ENCODE data around the gene ANKRD55.
"Not testable (repeated sequence)": the region's sequence is repeated elsewhere in the genome, so short reads cannot be mapped to it uniquely, and the experiment has no call there.

ANKRD55 gene

GRCh38 chr5:56115589-56115988 lies 117.5 kb downstream of the ANKRD55 start:
- DNase-seq (ENCODE audit: insufficient read length, low spot score): no peak
- no peak for FAIRE-seq

GRCh38 chr5:56112526-56113121 lies 120.5 kb downstream of the ANKRD55 start:
- no peak for FAIRE-seq

GRCh38 chr5:56111404-56111781 lies 121.7 kb downstream of the ANKRD55 start:
- DNase-seq (ENCODE audit: insufficient read length, low spot score): no peak

More at GRCh38 chr5:56112526-56113121, 120.5 kb downstream of the ANKRD55 start:
- DNase-seq (ENCODE audit: insufficient read length, low spot score): no peak

GRCh38 chr5:56110646-56111403 lies 122.3 kb downstream of the ANKRD55 start:
- no peak for DNase-seq (ENCODE audit: insufficient read length, low spot score)
- FAIRE-seq: no peak

More at GRCh38 chr5:56111404-56111781, 121.7 kb downstream of the ANKRD55 start:
- FAIRE-seq: no peak

GRCh38 chr5:56108246-56108645 lies 124.9 kb downstream of the ANKRD55 start:
- no peak for DNase-seq (ENCODE audit: insufficient read length, low spot score)
- no peak for FAIRE-seq

- no peak for FAIRE-seq
- DNase-seq (ENCODE audit: insufficient read length, low spot score): no peak
Measured at GRCh38 chr5:56106837-56107236, 126.3 kb downstream of the ANKRD55 start.

- FAIRE-seq (peak; percentile 76), DNase-seq (ENCODE audit: insufficient read length, low spot score) (no peak)
Measured at GRCh38 chr5:56105511-56106291, 127.4 kb downstream of the ANKRD55 start.

GRCh38 chr5:56102889-56103288 lies 130.2 kb downstream of the ANKRD55 start:
- FAIRE-seq: no peak
- DNase-seq (ENCODE audit: insufficient read length, low spot score): no peak

GRCh38 chr5:56102207-56102606 lies 130.9 kb downstream of the ANKRD55 start:
- DNase-seq (ENCODE audit: insufficient read length, low spot score); FAIRE-seq: not testable (repeated sequence)

GRCh38 chr5:56101180-56101579 lies 131.9 kb downstream of the ANKRD55 start:
- FAIRE-seq (no peak), DNase-seq (ENCODE audit: insufficient read length, low spot score) (no peak)

GRCh38 chr5:56100439-56101176 lies 132.5 kb downstream of the ANKRD55 start:
- FAIRE-seq (no peak), DNase-seq (ENCODE audit: insufficient read length, low spot score) (no peak)

- no peak for DNase-seq (ENCODE audit: insufficient read length, low spot score)
- no peak for FAIRE-seq
Measured at GRCh38 chr5:56099346-56099745, 133.8 kb downstream of the ANKRD55 start.

- no peak for DNase-seq (ENCODE audit: insufficient read length, low spot score)
- FAIRE-seq: no peak
Measured at GRCh38 chr5:56097055-56097454, 136.1 kb downstream of the ANKRD55 start.

- peak; percentile 48 for DNase-seq (ENCODE audit: insufficient read length, low spot score)
- FAIRE-seq: no peak
Measured at GRCh38 chr5:56095579-56096102, 137.5 kb downstream of the ANKRD55 start.

- FAIRE-seq: peak; percentile 63
Measured at GRCh38 chr5:56094579-56095361, 138.4 kb downstream of the ANKRD55 start.

GRCh38 chr5:56093970-56094369 lies 139.2 kb downstream of the ANKRD55 start:
- DNase-seq (ENCODE audit: insufficient read length, low spot score): no peak
- FAIRE-seq: no peak

More at GRCh38 chr5:56094579-56095361, 138.4 kb downstream of the ANKRD55 start:
- no peak for DNase-seq (ENCODE audit: insufficient read length, low spot score)

GRCh38 chr5:56092115-56092514 lies 141.0 kb downstream of the ANKRD55 start:
- DNase-seq (ENCODE audit: insufficient read length, low spot score): no peak
- FAIRE-seq: no peak

GRCh38 chr5:56091664-56092063 lies 141.5 kb downstream of the ANKRD55 start:
- FAIRE-seq (no peak), DNase-seq (ENCODE audit: insufficient read length, low spot score) (no peak)

GRCh38 chr5:56090793-56091460 lies 142.2 kb downstream of the ANKRD55 start:
- no peak for DNase-seq (ENCODE audit: insufficient read length, low spot score)
- peak; percentile 37 for FAIRE-seq
